Right lobe of liver (tissue), 6 donors: ENCODE measurements around the gene MEGF9. TPM values are rescaled to one million over a fixed set of nuclear protein-coding genes. Genes with fewer than 3 reads are reported as not detected.
A peak's percentile ranks its signal among the peaks of the same experiment; 100 is the strongest.

Experiments used
- ATAC-seq, 4 donors: fragments of 200-7000 bp; cut with Tn5 transposase; one replicate each; pipeline ENCODE4 v1.9.1; 2020; ENCODE audit warnings: mild to moderate bottlenecking in 4 of 4, moderate library complexity in 4 of 4
- DNase-seq, 3 donors: peaks; one replicate each; pipeline ENCODE4 v3.0.0-alpha.2; 2020
- H3K27ac ChIP-seq, 3 donors: fragments of 200-600 bp; one replicate each; pipeline ENCODE4 v1.8.0; 2022
- H3K27me3 ChIP-seq, 2 donors: fragments of 200-600 bp; one replicate each; pipeline ENCODE4 v1.8.0; 2022
- H3K36me3 ChIP-seq, 4 donors: fragments of 200-600 bp; sonication (generic) in 1 of 4; one replicate each; pipeline versions ENCODE4 v1.5.1 to v1.8.0; 2017 to 2022; ENCODE audit warnings: control low read depth in 1 of 4
- H3K4me1 ChIP-seq, 4 donors: fragments of 200-600 bp; sonication (generic) in 1 of 4; one replicate each; pipeline versions ENCODE4 v1.5.1 to v1.8.0; 2017 to 2022; ENCODE audit warnings: control low read depth in 1 of 4
- H3K4me3 ChIP-seq, 3 donors: fragments of 200-600 bp; one replicate each; pipeline ENCODE4 v1.8.0; 2022
- H3K9me3 ChIP-seq, 4 donors: fragments of 200-600 bp; sonication (generic) in 1 of 4; one replicate each; pipeline versions ENCODE4 v1.5.1 to v1.8.0; 2017 to 2022; ENCODE audit warnings: control low read depth in 1 of 4
- POLR2A ChIP-seq: fragments of 450-650 bp; IDR thresholded peaks from one replicate; pipeline ENCODE4 v1.6.1; 2017; ENCODE audit warnings: antibody characterized with exemption, mild to moderate bottlenecking
- WGBS: methylation state at CpG from one replicate; pipeline ENCODE4 v1.1.6; 2018; ENCODE audit warnings: low coverage, low lambda C conversion rate; ENCODE audit not compliant: insufficient coverage; ENCODE audit errors: missing lambda C conversion rate; 5-methylcytosine and 5-hydroxymethylcytosine counted together
- intact Hi-C, 2 donors: fragments of 100-400 bp; cut with DNase I; formaldehyde crosslinking; loops; one replicate each; pipeline versions ENCODE4 v1.11.2 to v1.14.1; 2022
- total RNA-seq, 6 experiments: library from RNA; depleted of rRNA in 2 of 6; stranded (reverse); fragments of >200 nt in 2 of 6; fragmentation: NEBNext Ultra II Directional in 3 of 6; extraction: Animal tissue kit (Norgen Biotek cat#: 25700) in 3 of 6; gene quantifications; one replicate each; pipeline versions ENCODE4 v1.1.0 to v1.2.4, GENCODE V29; 2016 to 2023
- TF ChIP-seq, protein P1 (sequence below), 4 donors: fragments of 200-600 bp in 3 of 4; fragments of 450-650 bp in 1 of 4; IDR thresholded peaks; one replicate each; pipeline versions ENCODE4 v1.5.1 to v1.8.0; 2016 to 2022; ENCODE audit warnings: antibody characterized with exemption in 4 of 4, mild to moderate bottlenecking in 2 of 4
- donor health status: DM: no; HTN: yes; CAD: no.
- donor health status: DM: no; HTN: no; CAD: no.
- donor health status: DM: no; HTN: no; CAD: no.
- donor health status: DM: no; HTN: yes; CAD: no.
- donor health status: DM: no; HTN: yes; CAD: no.

The MEGF9 gene
- total RNA-seq, 6 experiments from 2014 or later, result 26.8 to 49.0 (median 38.2) TPM

DNA sequence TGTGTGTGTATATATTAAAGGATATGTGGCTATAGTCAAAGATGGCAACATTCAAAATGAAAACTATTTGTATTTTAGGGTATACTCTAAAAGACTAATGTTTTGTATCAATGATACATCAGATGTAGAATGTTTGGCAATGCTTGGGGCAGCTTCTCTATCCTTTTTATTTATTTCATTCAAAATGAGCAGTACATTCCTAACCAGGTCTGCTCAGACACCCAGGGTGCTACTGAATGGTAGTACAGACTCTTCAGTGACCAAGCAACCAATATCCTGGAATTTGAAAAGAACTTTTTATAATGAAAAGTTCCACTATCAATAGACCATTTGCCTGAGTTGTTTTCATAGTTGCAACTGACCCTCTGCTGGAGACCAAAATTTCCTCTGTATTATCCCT, 23.9 kb downstream of the MEGF9 start:
- TF ChIP-seq, protein P1, sequence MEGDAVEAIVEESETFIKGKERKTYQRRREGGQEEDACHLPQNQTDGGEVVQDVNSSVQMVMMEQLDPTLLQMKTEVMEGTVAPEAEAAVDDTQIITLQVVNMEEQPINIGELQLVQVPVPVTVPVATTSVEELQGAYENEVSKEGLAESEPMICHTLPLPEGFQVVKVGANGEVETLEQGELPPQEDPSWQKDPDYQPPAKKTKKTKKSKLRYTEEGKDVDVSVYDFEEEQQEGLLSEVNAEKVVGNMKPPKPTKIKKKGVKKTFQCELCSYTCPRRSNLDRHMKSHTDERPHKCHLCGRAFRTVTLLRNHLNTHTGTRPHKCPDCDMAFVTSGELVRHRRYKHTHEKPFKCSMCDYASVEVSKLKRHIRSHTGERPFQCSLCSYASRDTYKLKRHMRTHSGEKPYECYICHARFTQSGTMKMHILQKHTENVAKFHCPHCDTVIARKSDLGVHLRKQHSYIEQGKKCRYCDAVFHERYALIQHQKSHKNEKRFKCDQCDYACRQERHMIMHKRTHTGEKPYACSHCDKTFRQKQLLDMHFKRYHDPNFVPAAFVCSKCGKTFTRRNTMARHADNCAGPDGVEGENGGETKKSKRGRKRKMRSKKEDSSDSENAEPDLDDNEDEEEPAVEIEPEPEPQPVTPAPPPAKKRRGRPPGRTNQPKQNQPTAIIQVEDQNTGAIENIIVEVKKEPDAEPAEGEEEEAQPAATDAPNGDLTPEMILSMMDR (IDR thresholded peaks at IDR 0.05), result no peak
- DNase-seq (no peak), ATAC-seq (no peak)
- Histone ChIP-seq H3K4me3 (no peak overlapping the region), H3K27me3 (no peaks in the 10 kb centered on the region), H3K9me3 (no peaks in the 10 kb centered on the region), H3K36me3 (no peaks in the 10 kb centered on the region), H3K4me1 (peaks cover 0 to 40% (median 19%) of the 10 kb centered on the region in 4 donors), H3K27ac (no peak overlapping the region)
- intact Hi-C loops, result no loop called here

DNA sequence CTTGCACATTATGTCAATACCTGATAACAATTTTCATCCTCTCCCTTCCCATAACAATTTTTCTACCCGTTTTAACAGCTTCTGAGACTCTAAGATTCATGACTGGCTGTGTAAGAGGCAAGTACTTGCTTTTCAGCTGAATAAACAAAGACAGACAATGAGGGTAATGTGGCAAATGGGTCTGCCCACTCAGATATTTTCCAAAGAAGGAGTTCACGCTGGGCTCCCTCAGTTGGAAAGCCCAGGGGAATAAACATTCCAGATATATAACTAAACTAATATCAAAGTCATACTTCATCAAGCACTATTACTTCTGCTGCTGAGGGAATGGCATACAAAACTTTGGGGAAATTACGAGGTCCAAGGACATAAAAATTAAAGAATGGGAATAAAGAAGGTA, 24.4 kb downstream of the MEGF9 start:
- TF ChIP-seq, protein P1 (IDR thresholded peaks at IDR 0.05), result no peak
- no peak for TF ChIP-seq POLR2A
- no peaks in the 10 kb centered on the region for H3K9me3 ChIP-seq
- intact Hi-C loops, result no loop called here
- 82% methylated on average over 3 of the region's 3 CpGs for WGBS
- H3K27ac ChIP-seq, result no peak overlapping the region
- no peak for ATAC-seq
- no peak overlapping the region for H3K4me3 ChIP-seq
- no peak for DNase-seq
- no peaks in the 10 kb centered on the region for H3K36me3 ChIP-seq
- peaks cover 0 to 45% (median 19%) of the 10 kb centered on the region in 4 donors for H3K4me1 ChIP-seq
- no peaks in the 10 kb centered on the region for H3K27me3 ChIP-seq

DNA sequence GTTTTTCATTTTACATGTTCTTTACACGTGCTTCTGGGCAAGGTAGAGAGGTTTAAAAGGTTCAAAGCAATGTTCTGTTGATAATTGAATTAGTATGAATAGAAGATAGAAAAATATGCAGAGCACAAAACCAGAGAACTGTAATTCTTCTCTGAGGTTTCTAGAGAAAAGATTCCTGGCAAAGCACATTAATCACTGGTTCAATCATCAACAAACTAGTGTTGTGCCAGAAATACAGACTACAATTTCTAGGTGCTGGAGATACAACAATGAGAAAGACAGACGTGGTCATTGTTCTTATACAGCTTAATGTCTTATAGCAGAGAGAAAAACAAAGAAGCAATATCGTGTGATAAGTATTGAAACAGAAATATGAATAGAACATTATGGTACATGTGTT, 25.5 kb downstream of the MEGF9 start:
- ATAC-seq (peak in 2 of 4 donors; percentile 16 to 29), DNase-seq (no peak)
- Histone ChIP-seq H3K9me3 (no peaks in the 10 kb centered on the region), H3K36me3 (no peaks in the 10 kb centered on the region), H3K27me3 (no peaks in the 10 kb centered on the region), H3K4me1 (peaks cover 0 to 46% (median 13%) of the 10 kb centered on the region in 4 donors), H3K27ac (no peak overlapping the region), H3K4me3 (no peak overlapping the region)
- intact Hi-C loops, result no loop called here
- TF ChIP-seq, protein P1 (IDR thresholded peaks at IDR 0.05), result no peak
- no peak for TF ChIP-seq POLR2A
- 51% methylated on average over 3 of the region's 3 CpGs for WGBS

DNA sequence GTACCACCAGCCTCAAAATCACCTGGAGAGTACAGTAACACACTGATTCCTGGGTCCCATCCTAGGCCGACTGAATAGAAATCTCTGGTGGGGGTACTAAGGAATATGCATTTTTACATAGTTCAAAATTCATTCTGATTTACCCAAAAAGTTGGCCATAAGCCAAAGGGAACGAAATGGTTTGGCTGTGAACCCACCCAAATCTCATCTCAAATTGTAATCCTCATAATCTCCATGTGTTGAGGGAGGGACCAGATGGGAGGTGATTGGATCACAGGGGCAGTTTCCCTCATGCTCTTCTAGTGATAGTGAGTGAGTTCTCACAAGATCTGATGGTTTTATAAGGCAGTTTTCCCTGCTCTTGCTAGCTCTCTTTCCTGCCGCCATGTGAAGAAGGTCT, 31.1 kb downstream of the MEGF9 start:
- 47% methylated on average over 2 of the region's 3 CpGs for WGBS
- Histone ChIP-seq H3K36me3 (no peaks in the 10 kb centered on the region), H3K27ac (no peak overlapping the region), H3K4me3 (no peak overlapping the region), H3K9me3 (no peaks in the 10 kb centered on the region), H3K4me1 (peaks cover 0 to 27% (median 3%) of the 10 kb centered on the region in 4 donors), H3K27me3 (no peaks in the 10 kb centered on the region)
- intact Hi-C loops, result no loop called here
- no peak for TF ChIP-seq POLR2A
- TF ChIP-seq, protein P1 (IDR thresholded peaks at IDR 0.05), result no peak
- DNase-seq, result no peak
- no peak for ATAC-seq

DNA sequence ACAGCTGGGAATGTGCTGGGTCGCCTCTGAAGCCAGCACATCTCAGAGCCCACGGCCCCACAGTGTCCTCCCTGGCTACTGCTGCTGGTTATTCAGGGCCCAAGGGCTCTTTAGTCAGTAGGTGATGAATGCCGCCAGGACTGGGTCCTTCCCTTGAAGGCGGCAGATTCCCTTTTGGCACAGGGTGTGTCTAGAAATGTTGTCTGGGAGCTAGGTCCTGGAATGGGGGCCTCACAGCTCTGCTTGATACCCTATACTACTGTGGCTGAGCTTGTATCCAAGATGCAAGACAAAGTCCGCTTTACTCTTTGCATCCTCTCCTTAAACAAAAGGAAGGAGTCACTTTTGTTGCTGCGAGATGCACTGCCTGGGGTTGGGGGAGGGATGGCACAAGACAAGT, 33.1 kb downstream of the MEGF9 start:
- H3K27ac ChIP-seq, result peak overlapping the region in 1 of 3 donors; percentile 6
- no peak for ATAC-seq

More for the DNA sequence above, 33.1 kb downstream of the MEGF9 start:
- no peak for DNase-seq
- Histone ChIP-seq H3K27me3 (no peaks in the 10 kb centered on the region), H3K4me3 (no peak overlapping the region), H3K9me3 (no peaks in the 10 kb centered on the region), H3K4me1 (peaks cover 0 to 41% (median 3%) of the 10 kb centered on the region in 4 donors), H3K36me3 (no peaks in the 10 kb centered on the region)
- 100% methylated on average over 2 of the region's 6 CpGs for WGBS
- TF ChIP-seq POLR2A, result no peak
- intact Hi-C loops, result no loop called here
